ENCODE results near the gene TXN2. TPM values are rescaled to one million over a fixed set of nuclear protein-coding genes. Genes with fewer than 3 reads are reported as not detected.

The TXN2 gene
- total RNA-seq, 2 donors from 2014 or later, result 96.5 to 101 TPM

DNA sequence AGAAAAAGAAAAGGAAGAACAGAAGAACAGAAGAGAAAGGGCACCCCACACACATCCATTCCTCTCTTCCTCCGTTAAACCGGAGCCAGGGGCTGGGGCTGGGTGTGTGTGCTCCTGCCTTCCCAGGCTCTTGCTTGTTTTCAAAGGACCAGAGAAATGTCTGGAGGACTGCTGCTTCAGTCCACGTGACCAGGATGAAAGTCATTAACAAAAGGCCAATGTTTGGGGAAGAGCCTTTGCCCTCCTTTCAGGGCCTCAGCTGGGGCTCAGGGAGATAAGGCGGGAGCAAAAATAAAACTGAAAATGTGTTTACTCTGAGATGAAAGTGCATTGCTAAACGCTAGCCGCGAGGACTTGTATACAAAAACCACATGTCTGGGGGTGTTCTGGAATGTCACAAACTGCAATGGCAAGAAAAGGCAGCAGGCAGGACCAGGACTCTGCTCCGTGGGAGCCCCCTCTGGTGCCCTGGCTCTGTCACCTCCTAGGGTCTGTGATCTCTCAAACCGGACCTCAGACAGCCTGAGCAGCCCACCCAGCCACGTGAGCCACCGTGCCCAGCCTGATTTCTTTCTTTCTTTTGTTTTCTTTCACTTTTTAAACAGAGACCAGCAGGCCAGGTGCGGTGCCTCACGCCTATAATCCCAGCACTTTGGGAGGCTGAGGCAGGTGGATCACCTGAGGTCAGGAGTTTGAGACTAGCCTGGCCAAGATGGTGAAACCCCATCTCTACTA is 62.1 kb downstream of the TXN2 start:
- intact Hi-C loops (cut with DNase I, micrococcal nuclease), result no loop called here
- peak; percentile 62 to 80 for DNase-seq
- ATAC-seq, result peak; percentile 79

DNA sequence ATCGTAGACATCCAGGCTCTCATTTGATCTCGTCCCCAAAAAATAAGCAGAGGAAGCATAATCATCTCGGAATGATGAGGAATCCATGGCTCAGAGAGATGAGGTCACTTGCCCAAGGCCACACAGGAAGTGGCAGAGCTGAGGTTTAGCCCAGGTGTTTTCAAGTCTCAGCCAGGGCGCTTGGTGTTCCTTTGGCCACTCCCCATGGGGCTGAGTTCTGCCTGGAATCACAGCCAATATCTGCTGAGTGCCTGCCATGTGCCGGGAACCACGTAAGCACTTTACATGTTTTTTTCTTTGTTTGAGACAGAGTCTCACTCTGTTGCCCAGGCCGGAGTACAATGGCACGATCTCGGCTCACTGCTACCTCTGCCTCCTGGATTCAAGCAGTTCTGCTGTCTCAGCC is 64.2 kb downstream of the TXN2 start:
- intact Hi-C loops (cut with DNase I, micrococcal nuclease), result no loop called here
- peak; percentile 71 to 84 for DNase-seq
- peak; percentile 78 for ATAC-seq

Other genes starting within 250 kb of the TXN2 start
- 10 to 100 TPM; 29.8 to 49.0 TPM for gene APOL2, start 242.1 kb downstream of the TXN2 start, total RNA-seq
- gene APOL1, start 228.5 kb downstream of the TXN2 start, total RNA-seq, result 10 to 100 TPM; 23.3 to 38.2 TPM
- gene MYH9, start 93.7 kb downstream of the TXN2 start, total RNA-seq, result 100 to 1,000 TPM; 581 to 641 TPM
- gene FOXRED2, start 25.4 kb upstream of the TXN2 start, total RNA-seq, result 1 to 10 TPM; 5.3 to 5.4 TPM
- gene EIF3D, start 47.5 kb upstream of the TXN2 start, total RNA-seq, result 100 to 1,000 TPM; 130 to 131 TPM
- not detected for gene CACNG2, start 222.1 kb upstream of the TXN2 start, total RNA-seq